Measurements from ENCODE around the gene RNF133. TPM values are rescaled to one million over a fixed set of nuclear protein-coding genes. Genes with fewer than 3 reads are reported as not detected.
"Not testable (repeated sequence)": the region's sequence is repeated elsewhere in the genome, so short reads cannot be mapped to it uniquely, and the experiment has no call there.

RNF133 gene
- polyA plus RNA-seq, 1 donor (not counting 4 experiments of a cell fraction or from before 2014, with no cell fraction given), result not detected

GRCh38 chr7:122679813-122680212, 19.1 kb downstream of the RNF133 start:
- no peak overlapping the region for H3K4me2 ChIP-seq (ENCODE audit: control insufficient read depth, extremely low read depth, insufficient read depth, low read depth, low read length)
- no peak for FAIRE-seq

GRCh38 chr7:122679269-122679709, 19.6 kb downstream of the RNF133 start:
- H4K20me1 ChIP-seq (ENCODE audit: control insufficient read depth, extremely low read depth, insufficient read depth, low read length); H3K9me3 ChIP-seq (ENCODE audit: control insufficient read depth, low read depth, low read length); H3K4me2 ChIP-seq (ENCODE audit: control insufficient read depth, extremely low read depth, insufficient read depth, low read depth, low read length); H3K9ac ChIP-seq (ENCODE audit: control insufficient read depth, extremely low read depth, insufficient read depth, low read length); dilution Hi-C loops (cut with MboI; ENCODE audit: extremely low pct_ligation_motif_present, low sequenced_read_pairs); H3K27me3 ChIP-seq (ENCODE audit: control insufficient read depth, extremely low read depth, insufficient read depth, low read length); H3K9me1 ChIP-seq (ENCODE audit: control insufficient read depth, extremely low read depth, insufficient read depth, low read length); H3K36me3 ChIP-seq (ENCODE audit: control insufficient read depth in 2 of 2, extremely low read depth in 1 of 2, insufficient read depth in 2 of 2, low read length in 2 of 2); H3K79me2 ChIP-seq (ENCODE audit: control insufficient read depth, insufficient read depth, low read length); H3K4me1 ChIP-seq (ENCODE audit: control insufficient read depth, extremely low read depth, insufficient read depth, low read length); H3K4me3 ChIP-seq (ENCODE audit: control insufficient read depth in 2 of 3, extremely low read depth in 1 of 3, insufficient read depth in 2 of 3, low read depth in 1 of 3, low read length in 3 of 3); H2AFZ ChIP-seq (ENCODE audit: control insufficient read depth, low read length); DNase-seq (ENCODE audit: low read depth, low spot score); H3K27ac ChIP-seq (ENCODE audit: control insufficient read depth, insufficient read depth, low read length); FAIRE-seq: not testable (repeated sequence)

More at GRCh38 chr7:122679813-122680212, 19.1 kb downstream of the RNF133 start:
- H3K27me3 ChIP-seq (ENCODE audit: control insufficient read depth, extremely low read depth, insufficient read depth, low read length), result no peaks in the 10 kb centered on the region
- no peaks in the 10 kb centered on the region for H3K79me2 ChIP-seq (ENCODE audit: control insufficient read depth, insufficient read depth, low read length)
- H3K9ac ChIP-seq (ENCODE audit: control insufficient read depth, extremely low read depth, insufficient read depth, low read length), result no peak overlapping the region
- no peaks in the 10 kb centered on the region for H3K9me3 ChIP-seq (ENCODE audit: control insufficient read depth, low read depth, low read length)
- H4K20me1 ChIP-seq (ENCODE audit: control insufficient read depth, extremely low read depth, insufficient read depth, low read length), result no peaks in the 10 kb centered on the region
- H3K4me3 ChIP-seq (ENCODE audit: control insufficient read depth in 2 of 3, extremely low read depth in 1 of 3, insufficient read depth in 2 of 3, low read depth in 1 of 3, low read length in 3 of 3), result no peak overlapping the region
- no peak for DNase-seq (ENCODE audit: low read depth, low spot score)
- no peaks in the 10 kb centered on the region for H3K9me1 ChIP-seq (ENCODE audit: control insufficient read depth, extremely low read depth, insufficient read depth, low read length)
- H3K4me1 ChIP-seq (ENCODE audit: control insufficient read depth, extremely low read depth, insufficient read depth, low read length), result no peaks in the 10 kb centered on the region
- TF ChIP-seq EZH2 (IDR thresholded peaks at IDR 0.05; ENCODE audit: low read length), result no peak
- TF ChIP-seq CTCF (optimal IDR thresholded peaks at IDR 0.05 in 1 of 3, IDR thresholded peaks at IDR 0.05 in 1 of 3, conservative IDR thresholded peaks at IDR 0.05 in 1 of 3; ENCODE audit: extremely low read depth in 1 of 3, insufficient read depth in 2 of 3, low read length in 3 of 3), result no peak
- no peak overlapping the region for H3K27ac ChIP-seq (ENCODE audit: control insufficient read depth, insufficient read depth, low read length)
- no peak overlapping the region for H2AFZ ChIP-seq (ENCODE audit: control insufficient read depth, low read length)
- dilution Hi-C loops (cut with MboI; ENCODE audit: extremely low pct_ligation_motif_present, low sequenced_read_pairs), result no loop called here
- H3K36me3 ChIP-seq (ENCODE audit: control insufficient read depth in 2 of 2, extremely low read depth in 1 of 2, insufficient read depth in 2 of 2, low read length in 2 of 2), result no peaks in the 10 kb centered on the region

- Histone ChIP-seq H3K27ac (ENCODE audit: control insufficient read depth, insufficient read depth, low read length) (no peak overlapping the region), H3K4me3 (ENCODE audit: control insufficient read depth in 2 of 3, extremely low read depth in 1 of 3, insufficient read depth in 2 of 3, low read depth in 1 of 3, low read length in 3 of 3) (no peak overlapping the region), H3K27me3 (ENCODE audit: control insufficient read depth, extremely low read depth, insufficient read depth, low read length) (no peaks in the 10 kb centered on the region), H3K79me2 (ENCODE audit: control insufficient read depth, insufficient read depth, low read length) (no peaks in the 10 kb centered on the region), H3K9ac (ENCODE audit: control insufficient read depth, extremely low read depth, insufficient read depth, low read length) (no peak overlapping the region), H3K4me2 (ENCODE audit: control insufficient read depth, extremely low read depth, insufficient read depth, low read depth, low read length) (no peak overlapping the region), H3K36me3 (ENCODE audit: control insufficient read depth in 2 of 2, extremely low read depth in 1 of 2, insufficient read depth in 2 of 2, low read length in 2 of 2) (no peaks in the 10 kb centered on the region), H4K20me1 (ENCODE audit: control insufficient read depth, extremely low read depth, insufficient read depth, low read length) (no peaks in the 10 kb centered on the region), H2AFZ (ENCODE audit: control insufficient read depth, low read length) (no peak overlapping the region), H3K9me3 (ENCODE audit: control insufficient read depth, low read depth, low read length) (no peaks in the 10 kb centered on the region), H3K4me1 (ENCODE audit: control insufficient read depth, extremely low read depth, insufficient read depth, low read length) (no peaks in the 10 kb centered on the region), H3K9me1 (ENCODE audit: control insufficient read depth, extremely low read depth, insufficient read depth, low read length) (no peaks in the 10 kb centered on the region)
- no peak for TF ChIP-seq CTCF (optimal IDR thresholded peaks at IDR 0.05 in 1 of 3, IDR thresholded peaks at IDR 0.05 in 1 of 3, conservative IDR thresholded peaks at IDR 0.05 in 1 of 3; ENCODE audit: extremely low read depth in 1 of 3, insufficient read depth in 2 of 3, low read length in 3 of 3)
- no peak for TF ChIP-seq EZH2 (IDR thresholded peaks at IDR 0.05; ENCODE audit: low read length)
- no peak for DNase-seq (ENCODE audit: low read depth, low spot score)
- no peak for FAIRE-seq
- dilution Hi-C loops (cut with MboI; ENCODE audit: extremely low pct_ligation_motif_present, low sequenced_read_pairs), result no loop called here
These were observed 21.8 kb downstream of the RNF133 start for GRCh38 chr7:122677149-122677548.

Measured in keratinocyte (primary cell).